ENCODE measurements around the gene WIZ.
A peak's percentile ranks its signal among the peaks of the same experiment; 100 is the strongest.
"Not testable (repeated sequence)": the region's sequence is repeated elsewhere in the genome, so short reads cannot be mapped to it uniquely, and the experiment has no call there.

Gene WIZ, protein sequence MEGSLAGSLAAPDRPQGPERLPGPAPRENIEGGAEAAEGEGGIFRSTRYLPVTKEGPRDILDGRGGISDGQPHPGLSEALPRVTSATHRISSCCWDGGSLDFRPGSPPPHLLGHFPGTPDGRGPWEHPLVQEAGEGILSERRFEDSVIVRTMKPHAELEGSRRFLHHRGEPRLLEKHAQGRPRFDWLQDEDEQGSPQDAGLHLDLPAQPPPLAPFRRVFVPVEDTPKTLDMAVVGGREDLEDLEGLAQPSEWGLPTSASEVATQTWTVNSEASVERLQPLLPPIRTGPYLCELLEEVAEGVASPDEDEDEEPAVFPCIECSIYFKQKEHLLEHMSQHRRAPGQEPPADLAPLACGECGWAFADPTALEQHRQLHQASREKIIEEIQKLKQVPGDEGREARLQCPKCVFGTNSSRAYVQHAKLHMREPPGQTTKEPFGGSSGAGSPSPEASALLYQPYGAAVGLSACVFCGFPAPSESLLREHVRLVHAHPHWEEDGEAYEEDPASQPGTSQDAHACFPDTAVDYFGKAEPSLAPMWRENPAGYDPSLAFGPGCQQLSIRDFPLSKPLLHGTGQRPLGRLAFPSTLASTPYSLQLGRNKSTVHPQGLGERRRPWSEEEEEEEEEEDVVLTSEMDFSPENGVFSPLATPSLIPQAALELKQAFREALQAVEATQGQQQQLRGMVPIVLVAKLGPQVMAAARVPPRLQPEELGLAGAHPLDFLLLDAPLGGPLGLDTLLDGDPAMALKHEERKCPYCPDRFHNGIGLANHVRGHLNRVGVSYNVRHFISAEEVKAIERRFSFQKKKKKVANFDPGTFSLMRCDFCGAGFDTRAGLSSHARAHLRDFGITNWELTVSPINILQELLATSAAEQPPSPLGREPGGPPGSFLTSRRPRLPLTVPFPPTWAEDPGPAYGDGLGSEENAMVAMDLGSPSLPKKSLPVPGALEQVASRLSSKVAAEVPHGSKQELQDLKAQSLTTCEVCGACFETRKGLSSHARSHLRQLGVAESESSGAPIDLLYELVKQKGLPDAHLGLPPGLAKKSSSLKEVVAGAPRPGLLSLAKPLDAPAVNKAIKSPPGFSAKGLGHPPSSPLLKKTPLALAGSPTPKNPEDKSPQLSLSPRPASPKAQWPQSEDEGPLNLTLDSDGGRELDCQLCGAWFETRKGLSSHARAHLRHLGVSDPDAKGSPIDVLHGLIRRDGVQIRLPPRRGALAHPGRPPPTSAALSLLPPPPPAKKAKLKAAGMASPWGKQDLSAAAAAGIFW (N-terminal part only)
- 30.9 to 69.7 (median 60.5) reads per million in 9 experiments for total RNA-seq

DNA sequence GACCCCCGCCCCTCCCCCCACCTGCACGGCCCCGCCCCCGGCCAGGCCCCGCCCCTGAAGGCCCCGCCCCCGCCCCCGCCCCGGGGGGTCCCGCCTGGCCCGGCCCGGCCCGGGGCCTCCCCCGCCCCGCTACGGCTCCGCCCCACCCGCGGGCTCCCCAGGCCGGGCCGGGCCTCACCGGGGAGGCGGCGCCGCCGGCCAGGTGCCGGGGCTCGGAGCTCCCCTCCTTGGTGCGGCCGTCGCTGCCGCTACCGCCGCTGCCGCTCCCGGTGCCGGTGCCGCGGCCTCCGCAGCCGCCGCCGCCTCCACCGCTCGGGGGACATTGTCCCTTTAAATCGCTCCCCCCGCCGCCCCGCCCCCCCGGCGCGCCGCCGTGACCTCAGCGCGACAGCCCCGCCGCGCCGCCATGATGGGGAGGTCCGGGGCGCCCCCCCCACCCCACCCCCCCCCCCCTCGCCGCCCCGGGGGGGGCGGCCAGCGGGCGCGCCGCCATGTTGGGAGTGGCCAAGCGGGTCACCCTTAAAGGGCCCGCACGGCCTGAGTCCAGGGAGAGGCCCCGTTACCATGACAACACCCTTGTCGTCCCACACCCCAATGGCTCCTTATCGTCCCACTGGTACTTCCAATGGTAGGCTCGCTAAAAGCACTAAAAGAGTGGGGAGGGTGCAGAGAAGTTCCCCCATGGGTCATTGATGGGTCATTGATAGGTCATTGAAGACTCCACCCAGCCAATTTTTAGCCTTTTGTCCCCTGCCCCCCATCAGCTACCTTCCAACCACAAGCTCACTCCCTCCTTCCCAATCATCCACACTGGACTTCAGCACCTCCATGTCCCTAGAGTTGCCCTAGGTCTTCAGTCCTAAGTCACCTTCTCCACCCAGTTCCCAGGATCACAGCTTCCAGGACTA lies at the start of gene WIZ:
TSS of gene WIZ (minus strand) at position 337 of the 908 bp plus-strand sequence. CDS start 1,649 bp downstream, outside the sequence.
- Mint-ChIP-seq H3K36me3 (ENCODE audit: insufficient read depth) (peaks cover 43% of the 10 kb centered on the region), H3K9me3 (no peaks in the 10 kb centered on the region), H3K4me1 (ENCODE audit: low read depth in 2 of 2) (peaks cover 28 to 34% of the 10 kb centered on the region in 2 donors), H3K4me3 (peak within 1 kb of the TSS; percentile 61 to 80), H3K27me3 (no peaks in the 10 kb centered on the region), H3K27ac (peak within 1 kb of the TSS; percentile 47 to 90)
- peak; percentile 83 for ATAC-seq (replicated peaks)
- peak; percentile 83 to 88 (median 85) for DNase-seq

DNA sequence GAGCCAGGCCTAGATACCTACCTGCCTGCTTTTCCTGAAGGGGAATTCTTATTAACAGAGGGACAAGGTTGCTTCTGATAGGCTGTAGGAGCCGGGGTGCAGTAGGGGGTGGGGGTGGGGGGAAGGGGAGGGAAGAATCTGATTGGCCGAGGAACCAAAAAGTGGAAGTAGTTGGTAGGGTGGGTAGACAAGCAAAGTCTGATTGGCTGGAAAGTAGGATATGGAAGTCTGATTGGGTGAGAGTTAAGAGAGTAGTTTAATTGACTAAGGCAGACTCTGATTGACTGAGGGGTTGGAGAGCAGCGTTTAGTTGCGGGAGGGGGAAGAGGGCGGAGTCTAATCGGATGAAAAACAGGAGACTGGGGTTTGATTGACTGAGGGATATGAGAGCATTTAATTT lies 49.2 kb upstream of the WIZ start:
- no peaks in the 10 kb centered on the region for H3K36me3 Mint-ChIP-seq (ENCODE audit: insufficient read depth)
- no peak for ATAC-seq (replicated peaks)
- peak overlapping the region in 1 of 2 donors; percentile 27 for H3K27ac Mint-ChIP-seq
- H3K4me1 Mint-ChIP-seq (ENCODE audit: low read depth in 2 of 2): peaks cover 4 to 18% of the 10 kb centered on the region in 2 donors
- no peaks in the 10 kb centered on the region for H3K27me3 Mint-ChIP-seq
- no peak for DNase-seq
- H3K4me3 Mint-ChIP-seq: no peak overlapping the region
- no peaks in the 10 kb centered on the region for H3K9me3 Mint-ChIP-seq

DNA sequence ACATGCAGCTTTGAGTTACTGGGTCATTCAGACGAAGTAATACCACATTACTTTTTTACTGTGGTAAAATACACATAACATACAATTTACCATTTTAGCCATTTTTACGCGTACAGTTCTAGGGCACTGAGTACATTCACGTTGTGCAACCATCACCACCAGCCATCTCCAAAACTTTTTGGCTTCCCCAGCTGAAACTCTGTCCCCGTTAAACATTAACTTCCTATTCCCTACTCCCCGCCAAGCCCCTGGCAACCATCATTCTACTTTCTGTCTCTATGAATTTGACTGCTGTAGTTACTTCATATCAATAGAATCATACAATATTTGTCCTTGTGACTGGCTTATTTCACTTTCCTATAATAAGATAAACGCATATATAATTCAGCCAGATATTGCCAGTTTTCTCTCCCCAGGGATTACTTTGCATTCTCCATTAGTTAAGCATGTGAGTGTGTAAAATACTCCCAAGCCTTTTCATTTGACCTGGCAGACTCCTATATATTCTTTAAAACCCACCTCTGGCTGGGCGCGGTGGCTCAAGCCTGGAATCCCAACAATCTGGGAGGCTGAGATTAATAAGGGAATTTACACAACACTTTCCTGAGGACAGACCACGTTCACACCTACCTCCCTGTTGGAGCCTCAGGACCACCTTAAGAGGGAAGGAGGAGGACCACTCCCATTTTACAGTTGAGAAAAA lies 48.6 kb upstream of the WIZ start:
- DNase-seq (no peak), ATAC-seq (replicated peaks) (no peak)
- Mint-ChIP-seq H3K27ac (peak overlapping the region in 1 of 2 donors; percentile 27), H3K4me1 (ENCODE audit: low read depth in 2 of 2) (peaks cover 4 to 18% of the 10 kb centered on the region in 2 donors), H3K27me3 (no peaks in the 10 kb centered on the region), H3K9me3 (no peaks in the 10 kb centered on the region), H3K4me3 (no peak overlapping the region), H3K36me3 (ENCODE audit: insufficient read depth) (no peaks in the 10 kb centered on the region)

DNA sequence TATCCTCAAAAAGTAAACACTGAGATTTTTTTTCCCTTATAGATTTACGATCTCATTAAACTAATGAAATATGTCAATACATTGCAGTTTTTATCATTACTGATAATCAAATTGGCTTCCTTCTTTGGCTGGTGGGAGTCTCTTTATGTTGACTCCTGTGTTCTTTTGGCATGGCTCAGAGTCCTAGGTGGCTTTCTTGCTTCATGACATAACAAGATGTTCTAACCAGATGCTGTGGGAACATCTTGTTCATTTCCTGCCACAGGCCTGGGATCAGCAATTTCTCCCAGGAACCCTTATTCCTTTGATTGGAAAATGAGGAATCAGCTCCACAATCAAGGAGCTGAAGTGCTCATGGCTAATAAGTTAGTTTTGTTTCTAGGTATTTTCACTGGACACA lies 45.4 kb upstream of the WIZ start:
- ATAC-seq (replicated peaks): no peak
- H3K27me3 Mint-ChIP-seq: no peaks in the 10 kb centered on the region
- no peak overlapping the region for H3K27ac Mint-ChIP-seq
- H3K9me3 Mint-ChIP-seq: no peaks in the 10 kb centered on the region
- H3K4me1 Mint-ChIP-seq (ENCODE audit: low read depth in 2 of 2): peaks cover 4 to 7% of the 10 kb centered on the region in 2 donors
- H3K36me3 Mint-ChIP-seq (ENCODE audit: insufficient read depth): no peaks in the 10 kb centered on the region
- no peak for DNase-seq
- no peak overlapping the region for H3K4me3 Mint-ChIP-seq

DNA sequence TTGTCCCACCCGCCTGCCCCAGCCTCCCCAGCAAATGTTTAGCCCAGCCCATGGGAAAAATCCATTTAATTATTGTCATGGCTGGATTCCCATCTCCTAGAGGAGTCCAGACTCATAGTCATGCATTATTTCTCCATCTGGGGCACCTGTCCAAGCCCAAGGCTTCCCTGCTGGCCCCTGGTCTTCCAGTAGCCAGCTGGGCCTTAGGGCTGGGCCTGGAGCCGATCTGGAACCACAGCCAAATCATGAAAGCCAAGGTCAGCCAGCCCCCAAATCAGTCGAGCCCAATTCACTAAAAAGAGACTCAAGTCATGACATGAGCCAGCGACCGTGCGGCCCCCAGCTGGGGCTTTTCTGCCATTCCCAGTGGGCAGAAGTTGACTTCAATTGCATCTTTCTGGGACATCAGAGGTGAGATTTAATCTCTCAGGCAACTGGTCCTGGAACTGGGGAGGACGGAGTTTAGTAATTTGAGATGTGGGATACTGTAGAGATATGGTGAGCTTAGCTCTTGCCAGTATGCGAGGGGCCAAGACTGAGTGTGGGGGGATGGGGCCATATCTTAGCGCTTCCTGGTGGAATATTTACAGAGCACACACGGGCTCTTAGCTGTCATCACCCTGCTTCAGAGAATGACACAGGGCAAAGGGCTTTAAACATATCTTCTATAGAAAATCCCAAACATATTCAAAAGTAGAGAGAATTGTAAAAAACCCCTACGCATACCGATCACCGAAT lies 38.9 kb upstream of the WIZ start:
- Mint-ChIP-seq H3K4me3 (no peak overlapping the region), H3K9me3 (no peaks in the 10 kb centered on the region), H3K27ac (no peak overlapping the region)

DNA sequence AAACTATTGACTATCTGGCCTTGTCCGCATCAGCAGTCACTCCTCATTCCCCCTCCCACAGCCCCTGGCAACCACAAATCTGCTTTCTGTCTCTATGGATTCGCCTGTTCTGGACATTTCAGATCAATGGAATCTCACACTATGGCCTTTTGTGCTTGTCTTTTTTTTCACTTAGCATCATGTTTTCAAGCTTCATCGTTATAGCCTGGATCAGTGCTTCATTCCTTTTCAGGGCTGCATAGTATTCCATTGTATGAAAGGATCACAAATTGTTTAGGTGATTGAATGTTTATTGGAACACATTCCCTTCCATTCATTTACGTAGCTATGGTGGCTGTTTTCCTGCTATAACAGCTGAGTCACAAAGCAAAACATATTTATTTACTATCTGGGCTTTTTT lies 37.3 kb upstream of the WIZ start:
- no peaks in the 10 kb centered on the region for H3K27me3 Mint-ChIP-seq
- H3K36me3 Mint-ChIP-seq (ENCODE audit: insufficient read depth): no peaks in the 10 kb centered on the region
- H3K4me3 Mint-ChIP-seq: no peak overlapping the region
- H3K27ac Mint-ChIP-seq: no peak overlapping the region
- ATAC-seq (replicated peaks): no peak
- peaks cover 0 to 2% of the 10 kb centered on the region in 2 donors for H3K4me1 Mint-ChIP-seq (ENCODE audit: low read depth in 2 of 2)
- no peaks in the 10 kb centered on the region for H3K9me3 Mint-ChIP-seq
- DNase-seq: no peak

More for the DNA sequence above, 38.9 kb upstream of the WIZ start:
- Mint-ChIP-seq H3K4me1 (ENCODE audit: low read depth in 2 of 2) (peaks cover 0 to 2% of the 10 kb centered on the region in 2 donors), H3K27me3 (no peaks in the 10 kb centered on the region), H3K36me3 (ENCODE audit: insufficient read depth) (no peaks in the 10 kb centered on the region)
- DNase-seq (no peak), ATAC-seq (replicated peaks) (no peak)

DNA sequence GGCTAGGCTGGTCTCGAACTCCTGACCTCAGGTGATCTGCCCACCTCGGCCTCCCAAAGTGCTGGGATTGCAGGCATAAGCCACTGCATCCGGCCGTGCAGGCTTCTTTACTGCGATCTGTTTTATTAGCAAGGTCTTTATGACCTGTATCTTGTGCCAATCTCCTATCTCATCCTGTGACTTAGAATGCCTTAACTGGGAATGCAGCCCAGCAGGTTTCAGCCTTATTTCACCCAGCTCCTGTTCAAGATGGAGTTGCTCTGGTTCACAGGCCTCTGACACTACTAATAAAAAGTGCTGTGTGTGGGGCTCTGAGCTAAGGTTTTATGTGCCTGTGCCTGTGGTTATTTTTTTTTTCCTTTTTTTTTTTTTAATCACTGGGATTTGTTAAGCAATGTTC lies 36.0 kb upstream of the WIZ start:
- H3K4me3 Mint-ChIP-seq; ATAC-seq (replicated peaks); H3K27ac Mint-ChIP-seq; H3K9me3 Mint-ChIP-seq; DNase-seq; H3K36me3 Mint-ChIP-seq (ENCODE audit: insufficient read depth); H3K4me1 Mint-ChIP-seq (ENCODE audit: low read depth in 2 of 2); H3K27me3 Mint-ChIP-seq: not testable (repeated sequence)

DNA sequence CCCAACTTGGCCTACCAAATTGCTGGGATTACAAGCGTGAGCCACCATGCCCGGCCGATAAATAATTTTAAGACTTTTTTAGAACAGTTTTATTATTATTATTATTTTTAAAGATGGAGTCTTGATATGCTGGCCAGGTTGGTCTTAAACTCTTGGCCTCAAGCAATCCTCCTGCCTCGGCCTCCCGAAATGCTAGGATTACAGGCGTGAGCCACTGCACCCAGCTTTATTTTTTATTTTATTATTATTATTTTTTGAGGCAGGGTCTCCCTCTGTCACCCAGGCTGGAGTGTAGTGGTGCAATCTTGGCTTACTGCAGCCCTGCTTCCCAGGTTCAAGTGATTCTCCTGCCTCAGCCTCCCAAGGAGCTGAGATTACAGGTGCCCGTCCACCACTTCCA lies 31.2 kb upstream of the WIZ start:
- not testable (repeated sequence) for H3K36me3 Mint-ChIP-seq (ENCODE audit: insufficient read depth); DNase-seq; H3K27ac Mint-ChIP-seq; H3K4me3 Mint-ChIP-seq; H3K27me3 Mint-ChIP-seq; ATAC-seq (replicated peaks); H3K9me3 Mint-ChIP-seq
- H3K4me1 Mint-ChIP-seq (ENCODE audit: low read depth in 2 of 2): peaks cover 19 to 25% of the 10 kb centered on the region in 2 donors

DNA sequence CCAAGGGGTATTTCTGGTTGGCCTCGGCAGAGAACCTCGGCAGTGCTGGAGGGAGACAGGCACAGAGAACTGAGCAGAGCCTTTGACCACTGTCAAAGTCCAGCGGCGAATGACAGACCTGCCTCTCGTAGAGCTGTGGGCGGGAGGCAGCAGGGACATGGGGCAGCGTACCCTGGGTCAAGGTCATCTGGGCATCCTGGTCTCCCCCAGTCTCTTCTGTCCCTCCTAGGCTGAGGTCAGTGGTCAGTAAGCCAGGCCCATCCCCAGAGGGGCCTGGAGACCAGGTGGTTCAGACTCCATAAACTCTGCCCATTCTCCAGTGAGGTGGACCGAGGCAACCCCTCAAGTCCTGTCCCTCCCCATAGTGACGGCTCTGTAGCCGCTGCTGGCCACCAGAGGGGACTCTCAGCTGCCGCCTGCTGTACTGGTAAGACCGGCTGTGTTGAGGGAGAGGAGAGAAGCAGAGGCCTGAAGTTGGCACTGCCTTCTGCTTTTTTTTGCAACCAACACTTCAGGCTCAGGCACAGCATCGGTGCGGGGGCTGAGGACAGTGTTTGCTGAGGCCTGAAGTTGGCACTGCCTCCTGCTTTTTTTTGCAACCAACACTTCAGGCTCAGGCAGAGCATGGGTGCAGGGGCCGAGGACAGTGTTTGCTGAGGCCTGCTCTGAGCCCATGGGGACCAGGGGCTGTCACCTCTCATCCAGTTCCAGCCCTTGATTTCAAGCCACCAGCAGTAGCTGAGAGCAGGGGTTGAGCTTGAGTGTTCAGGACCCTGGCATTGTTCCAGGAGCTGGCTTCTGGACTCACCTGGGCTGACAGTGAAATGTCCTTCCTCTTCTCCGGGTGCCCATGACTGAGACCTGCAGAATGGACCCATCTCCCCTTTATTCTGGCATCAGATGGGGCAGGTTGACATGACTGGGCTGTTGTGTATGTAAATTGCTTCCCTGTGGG lies 29.9 kb upstream of the WIZ start, which contains the start of gene PGLYRP2:
TSS of gene PGLYRP2 (minus strand) at position 111 of the 955 bp plus-strand sequence. CDS start 130 bp downstream, outside the sequence.
- Mint-ChIP-seq H3K4me1 (ENCODE audit: low read depth in 2 of 2) (peaks cover 19 to 26% of the 10 kb centered on the region in 2 donors), H3K4me3 (peak within 1 kb of the TSS; percentile 0 to 13), H3K27ac (peak within 1 kb of the TSS; percentile 86 to 88), H3K27me3 (no peaks in the 10 kb centered on the region), H3K9me3 (no peaks in the 10 kb centered on the region), H3K36me3 (ENCODE audit: insufficient read depth) (no peaks in the 10 kb centered on the region)
- ATAC-seq (replicated peaks) (no peak), DNase-seq (no peak)

DNA sequence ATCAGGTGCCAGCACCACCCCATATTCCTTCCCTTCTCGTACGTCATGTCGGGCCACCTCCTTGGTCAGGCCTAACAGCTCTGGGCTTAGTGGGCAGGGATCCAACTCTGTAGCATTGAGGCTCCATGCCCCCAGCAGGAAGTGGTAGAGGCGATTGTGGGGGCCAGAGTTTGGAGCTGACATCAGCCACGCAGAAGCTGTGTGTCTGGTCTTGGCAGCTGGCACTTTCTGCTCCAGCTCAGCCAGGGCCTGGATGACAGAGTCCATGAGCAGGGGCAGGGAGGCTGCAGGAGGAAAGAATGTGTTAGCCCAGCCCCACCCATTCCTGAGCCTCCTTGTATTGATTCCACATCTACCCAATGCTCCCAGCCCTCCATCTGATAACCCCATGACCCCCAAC lies 26.6 kb upstream of the WIZ start:
- DNase-seq: no peak
- peaks cover under 1% of the 10 kb centered on the region for H3K36me3 Mint-ChIP-seq (ENCODE audit: insufficient read depth)
- H3K4me3 Mint-ChIP-seq: no peak overlapping the region
- H3K27me3 Mint-ChIP-seq: no peaks in the 10 kb centered on the region
- peak overlapping the region in 1 of 2 donors; percentile 1 for H3K27ac Mint-ChIP-seq
- H3K4me1 Mint-ChIP-seq (ENCODE audit: low read depth in 2 of 2): peaks cover 22 to 24% of the 10 kb centered on the region in 2 donors
- H3K9me3 Mint-ChIP-seq: no peaks in the 10 kb centered on the region
- no peak for ATAC-seq (replicated peaks)

Data from effector memory CD8-positive, alpha-beta T cell (primary cell).